ENCODE data around the gene VPS13A.

VPS13A gene

DNA sequence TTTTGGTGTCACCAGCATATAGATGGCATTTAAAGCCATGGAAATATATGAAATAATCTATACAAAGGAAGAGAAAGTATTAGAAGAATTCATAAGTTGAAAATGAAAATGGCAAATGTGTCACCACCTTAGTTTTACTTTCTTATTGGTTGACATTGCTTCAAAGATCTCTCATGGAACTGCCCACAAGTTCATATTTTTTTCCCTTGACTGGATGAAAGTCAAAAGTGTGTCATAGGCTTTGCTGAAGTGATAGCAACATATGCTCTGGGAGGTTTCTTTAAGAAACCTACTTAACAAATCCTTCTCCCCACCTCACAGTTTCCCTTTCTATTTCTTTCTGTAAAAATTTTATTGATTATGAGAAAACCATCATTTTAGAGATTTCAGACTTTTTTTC lies 127.2 kb downstream of the VPS13A start:
- H3K27ac ChIP-seq (ENCODE audit: low read depth, low read length) = no peak overlapping the region
- no peak overlapping the region for H3K4ac ChIP-seq (ENCODE audit: low read depth, low read length)

DNA sequence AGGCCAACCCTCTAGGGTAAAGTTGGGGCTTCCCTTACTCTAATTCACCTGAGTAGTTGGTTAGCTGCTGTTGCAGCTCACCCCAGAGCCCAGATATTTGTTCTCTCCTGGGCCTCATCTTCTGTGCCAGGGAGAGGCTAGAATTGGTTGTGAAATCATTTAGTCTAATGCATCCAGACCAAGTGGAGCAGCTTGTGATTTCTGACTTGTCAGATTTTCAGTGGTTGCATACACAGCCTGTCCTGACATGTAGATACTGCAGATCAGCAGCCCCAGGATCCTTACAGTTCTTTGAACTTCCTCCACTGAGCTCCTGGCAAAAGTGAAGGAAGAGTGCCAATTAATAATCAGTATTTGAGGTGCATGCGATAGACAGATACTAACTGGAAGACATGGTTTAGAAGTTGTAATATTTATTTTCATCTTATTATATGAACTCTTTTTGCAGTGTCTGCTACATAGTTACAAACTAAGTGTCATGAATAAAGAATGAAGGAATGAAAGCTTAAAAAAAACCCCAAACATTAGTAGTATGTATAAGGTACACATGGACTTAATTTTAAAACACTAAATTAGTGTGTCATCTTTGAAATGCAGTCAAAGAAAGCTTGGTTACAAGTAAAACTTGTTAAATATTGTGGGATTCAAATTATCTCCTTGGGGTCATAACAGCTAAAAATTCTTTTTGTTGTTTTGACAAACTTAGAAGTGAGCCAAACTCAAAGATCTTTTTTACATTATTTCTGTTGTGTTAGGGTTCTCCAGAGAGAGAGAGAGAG lies 128.5 kb downstream of the VPS13A start:
- Histone ChIP-seq H4K8ac (ENCODE audit: low read depth, low read length) (no peak overlapping the region), H3K4ac (ENCODE audit: low read depth, low read length) (no peak overlapping the region), H3K36me3 (ENCODE audit: control insufficient read depth in 1 of 2, insufficient read depth in 2 of 2, low read length in 2 of 2) (no peaks in the 10 kb centered on the region), H2BK5ac (ENCODE audit: low read depth, low read length, poor library complexity) (no peak overlapping the region), H3K79me2 (ENCODE audit: control insufficient read depth, insufficient read depth, low read length, poor library complexity) (no peaks in the 10 kb centered on the region), H3K23ac (ENCODE audit: low read length) (no peak overlapping the region), H2BK12ac (ENCODE audit: low read length) (no peak overlapping the region), H3K4me3 (ENCODE audit: low read depth, low read length) (no peak overlapping the region), H3K14ac (ENCODE audit: low read length) (no peak overlapping the region), H4K91ac (ENCODE audit: low read depth, low read length) (no peak overlapping the region), H4K12ac (ENCODE audit: low read depth, low read length) (no peak overlapping the region), H3K27me3 (ENCODE audit: insufficient read depth, low read length) (no peaks in the 10 kb centered on the region), H2AK5ac (ENCODE audit: low read length) (no peak overlapping the region), H3K18ac (ENCODE audit: low read length) (no peak overlapping the region), H3K27ac (ENCODE audit: low read depth, low read length) (no peak overlapping the region), H3K9ac (ENCODE audit: low read length) (no peak overlapping the region), H3K9me3 (ENCODE audit: insufficient read depth, low read depth, low read length) (no peaks in the 10 kb centered on the region), H3K4me2 (ENCODE audit: low read length) (no peak overlapping the region), H3K79me1 (ENCODE audit: low read length) (peaks cover 2% of the 10 kb centered on the region), H3K4me1 (ENCODE audit: control insufficient read depth in 1 of 2, insufficient read depth in 2 of 2, low read length in 2 of 2) (no peaks in the 10 kb centered on the region), H2BK120ac (ENCODE audit: insufficient read depth, low read length, poor library complexity) (no peak overlapping the region), H2AFZ (ENCODE audit: insufficient read depth, low read length, poor library complexity) (no peak overlapping the region)
- WGBS (ENCODE audit: extremely low coverage, insufficient coverage, insufficient read length) = no CpG with 5 or more reads among the region's 1 CpG
- DNase-seq = no peak

More for the DNA sequence above, 127.2 kb downstream of the VPS13A start:
- Histone ChIP-seq H3K4me2 (ENCODE audit: low read length) (no peak overlapping the region), H2BK5ac (ENCODE audit: low read depth, low read length, poor library complexity) (no peak overlapping the region), H2BK120ac (ENCODE audit: insufficient read depth, low read length, poor library complexity) (no peak overlapping the region), H3K4me3 (ENCODE audit: low read depth, low read length) (no peak overlapping the region), H3K14ac (ENCODE audit: low read length) (no peak overlapping the region), H2BK12ac (ENCODE audit: low read length) (no peak overlapping the region), H3K9me3 (ENCODE audit: insufficient read depth, low read depth, low read length) (no peaks in the 10 kb centered on the region), H3K79me2 (ENCODE audit: control insufficient read depth, insufficient read depth, low read length, poor library complexity) (no peaks in the 10 kb centered on the region), H3K9ac (ENCODE audit: low read length) (no peak overlapping the region), H3K18ac (ENCODE audit: low read length) (no peak overlapping the region), H3K4me1 (ENCODE audit: control insufficient read depth in 1 of 2, insufficient read depth in 2 of 2, low read length in 2 of 2) (no peaks in the 10 kb centered on the region), H3K27me3 (ENCODE audit: insufficient read depth, low read length) (no peaks in the 10 kb centered on the region), H4K91ac (ENCODE audit: low read depth, low read length) (no peak overlapping the region), H2AFZ (ENCODE audit: insufficient read depth, low read length, poor library complexity) (no peak overlapping the region), H4K12ac (ENCODE audit: low read depth, low read length) (no peak overlapping the region), H3K36me3 (ENCODE audit: control insufficient read depth in 1 of 2, insufficient read depth in 2 of 2, low read length in 2 of 2) (no peaks in the 10 kb centered on the region), H3K79me1 (ENCODE audit: low read length) (peaks cover 2% of the 10 kb centered on the region), H4K8ac (ENCODE audit: low read depth, low read length) (no peak overlapping the region), H2AK5ac (ENCODE audit: low read length) (no peak overlapping the region), H3K23ac (ENCODE audit: low read length) (no peak overlapping the region)
- no peak for DNase-seq

DNA sequence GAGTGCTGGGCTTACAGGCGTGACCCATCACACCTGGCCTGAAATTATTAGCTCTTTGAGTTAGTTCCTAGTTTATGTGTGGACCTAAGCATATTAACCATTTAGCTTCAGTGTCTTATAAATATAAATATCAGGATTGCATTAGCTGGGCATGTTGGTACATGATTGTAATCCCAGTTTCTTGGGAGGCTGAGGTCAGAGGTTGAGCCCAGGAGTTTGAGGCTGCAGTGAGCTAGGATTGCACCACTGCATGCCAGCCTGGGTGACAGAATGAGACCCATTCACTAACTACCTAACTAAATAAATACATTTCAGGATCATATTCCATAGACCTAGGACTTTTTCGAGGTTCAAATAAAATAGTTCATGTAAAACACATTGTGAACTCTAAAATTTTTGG lies 129.8 kb downstream of the VPS13A start:
- no peak overlapping the region for H3K4me3 ChIP-seq (ENCODE audit: low read depth, low read length)
- H2AFZ ChIP-seq (ENCODE audit: insufficient read depth, low read length, poor library complexity) = no peak overlapping the region
- WGBS (ENCODE audit: extremely low coverage, insufficient coverage, insufficient read length) = no CpG with 5 or more reads among the region's 2 CpGs
- no peak overlapping the region for H2BK12ac ChIP-seq (ENCODE audit: low read length)
- no peaks in the 10 kb centered on the region for H3K27me3 ChIP-seq (ENCODE audit: insufficient read depth, low read length)
- no peak overlapping the region for H3K4me2 ChIP-seq (ENCODE audit: low read length)
- no peak for DNase-seq
- H3K79me1 ChIP-seq (ENCODE audit: low read length) = peaks cover 2% of the 10 kb centered on the region
- H3K23ac ChIP-seq (ENCODE audit: low read length) = no peak overlapping the region
- H4K12ac ChIP-seq (ENCODE audit: low read depth, low read length) = no peak overlapping the region
- no peak overlapping the region for H3K18ac ChIP-seq (ENCODE audit: low read length)
- H3K4me1 ChIP-seq (ENCODE audit: control insufficient read depth in 1 of 2, insufficient read depth in 2 of 2, low read length in 2 of 2) = no peaks in the 10 kb centered on the region
- no peak overlapping the region for H3K9ac ChIP-seq (ENCODE audit: low read length)
- no peak overlapping the region for H3K27ac ChIP-seq (ENCODE audit: low read depth, low read length)
- no peaks in the 10 kb centered on the region for H3K36me3 ChIP-seq (ENCODE audit: control insufficient read depth in 1 of 2, insufficient read depth in 2 of 2, low read length in 2 of 2)
- no peak overlapping the region for H3K14ac ChIP-seq (ENCODE audit: low read length)
- no peak overlapping the region for H4K91ac ChIP-seq (ENCODE audit: low read depth, low read length)
- no peak overlapping the region for H3K4ac ChIP-seq (ENCODE audit: low read depth, low read length)
- H3K79me2 ChIP-seq (ENCODE audit: control insufficient read depth, insufficient read depth, low read length, poor library complexity) = no peaks in the 10 kb centered on the region
- no peaks in the 10 kb centered on the region for H3K9me3 ChIP-seq (ENCODE audit: insufficient read depth, low read depth, low read length)
- H2AK5ac ChIP-seq (ENCODE audit: low read length) = no peak overlapping the region
- H4K8ac ChIP-seq (ENCODE audit: low read depth, low read length) = no peak overlapping the region
- no peak overlapping the region for H2BK5ac ChIP-seq (ENCODE audit: low read depth, low read length, poor library complexity)
- H2BK120ac ChIP-seq (ENCODE audit: insufficient read depth, low read length, poor library complexity) = no peak overlapping the region

DNA sequence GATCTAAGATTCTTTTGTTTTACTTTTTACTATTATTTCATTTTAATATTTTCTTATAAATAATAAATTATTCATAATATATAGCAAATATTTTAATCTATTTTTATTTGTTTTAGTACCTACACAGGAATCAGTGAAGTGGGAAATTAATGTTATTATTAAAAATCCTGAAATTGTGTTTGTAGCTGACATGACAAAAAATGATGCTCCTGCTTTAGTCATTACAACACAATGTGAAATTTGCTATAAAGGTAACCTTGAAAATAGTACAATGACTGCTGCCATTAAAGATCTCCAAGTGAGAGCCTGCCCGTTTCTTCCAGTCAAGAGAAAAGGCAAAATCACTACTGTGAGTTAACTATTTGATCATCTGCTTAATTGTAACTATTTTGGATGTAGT lies 138.7 kb downstream of the VPS13A start:
- Histone ChIP-seq H3K9ac (ENCODE audit: low read length) (no peak overlapping the region), H4K91ac (ENCODE audit: low read depth, low read length) (no peak overlapping the region), H2BK5ac (ENCODE audit: low read depth, low read length, poor library complexity) (no peak overlapping the region), H3K27me3 (ENCODE audit: insufficient read depth, low read length) (no peaks in the 10 kb centered on the region), H3K9me3 (ENCODE audit: insufficient read depth, low read depth, low read length) (no peaks in the 10 kb centered on the region), H3K79me2 (ENCODE audit: control insufficient read depth, insufficient read depth, low read length, poor library complexity) (no peaks in the 10 kb centered on the region), H4K8ac (ENCODE audit: low read depth, low read length) (no peak overlapping the region), H2AK5ac (ENCODE audit: low read length) (no peak overlapping the region), H2BK120ac (ENCODE audit: insufficient read depth, low read length, poor library complexity) (no peak overlapping the region), H3K4me1 (ENCODE audit: control insufficient read depth in 1 of 2, insufficient read depth in 2 of 2, low read length in 2 of 2) (no peaks in the 10 kb centered on the region), H2BK12ac (ENCODE audit: low read length) (no peak overlapping the region), H3K14ac (ENCODE audit: low read length) (no peak overlapping the region), H3K27ac (ENCODE audit: low read depth, low read length) (no peak overlapping the region), H4K12ac (ENCODE audit: low read depth, low read length) (no peak overlapping the region), H3K23ac (ENCODE audit: low read length) (no peak overlapping the region), H2AFZ (ENCODE audit: insufficient read depth, low read length, poor library complexity) (no peak overlapping the region), H3K4ac (ENCODE audit: low read depth, low read length) (no peak overlapping the region), H3K36me3 (ENCODE audit: control insufficient read depth in 1 of 2, insufficient read depth in 2 of 2, low read length in 2 of 2) (no peaks in the 10 kb centered on the region), H3K18ac (ENCODE audit: low read length) (no peak overlapping the region), H3K4me2 (ENCODE audit: low read length) (no peak overlapping the region), H3K79me1 (ENCODE audit: low read length) (no peaks in the 10 kb centered on the region), H3K4me3 (ENCODE audit: low read depth, low read length) (no peak overlapping the region)
- no peak for DNase-seq
- no CpG with 5 or more reads among the region's 1 CpG for WGBS (ENCODE audit: extremely low coverage, insufficient coverage, insufficient read length)

All from trophoblast cell (in vitro differentiated cells and primary cell).